Limb (tissue), 2 donors: Measurements from ENCODE around the gene RNU5D-1.

Source experiments
- DNase-seq, 2 donors: peaks; one replicate each; pipeline ENCODE4 v3.0.0-alpha.2; 2016; ENCODE audit errors: extremely low spot score in 2 of 2

Gene RNU5D-1

GRCh38 chr1:44733365-44733764, 2.4 kb upstream of the RNU5D-1 start:
- no peak for DNase-seq

GRCh38 chr1:44724955-44725698, 5.8 kb downstream of the RNU5D-1 start:
- DNase-seq: no peak

- DNase-seq: no peak
Measured at GRCh38 chr1:44724296-44724954, 6.5 kb downstream of the RNU5D-1 start.

GRCh38 chr1:44723496-44724295, 7.3 kb downstream of the RNU5D-1 start:
- no peak for DNase-seq

- no peak for DNase-seq
Measured at GRCh38 chr1:44723064-44723463, 7.9 kb downstream of the RNU5D-1 start.

GRCh38 chr1:44721485-44722361, 9.2 kb downstream of the RNU5D-1 start:
- peak in 1 of 2 donors; percentile 10 for DNase-seq

GRCh38 chr1:44720281-44720680, 10.7 kb downstream of the RNU5D-1 start:
- DNase-seq: no peak

GRCh38 chr1:44719318-44719717, 11.7 kb downstream of the RNU5D-1 start:
- no peak for DNase-seq

- no peak for DNase-seq
Measured at GRCh38 chr1:44718091-44718490, 12.9 kb downstream of the RNU5D-1 start.

GRCh38 chr1:44717653-44718052, 13.3 kb downstream of the RNU5D-1 start:
- no peak for DNase-seq

GRCh38 chr1:44717156-44717555, 13.8 kb downstream of the RNU5D-1 start:
- DNase-seq: no peak

- DNase-seq: peak; percentile 73 to 81
Measured at GRCh38 chr1:44714944-44715571, 15.9 kb downstream of the RNU5D-1 start.

GRCh38 chr1:44714532-44714931, 16.4 kb downstream of the RNU5D-1 start:
- no peak for DNase-seq

- no peak for DNase-seq
Measured at GRCh38 chr1:44713321-44713781, 17.6 kb downstream of the RNU5D-1 start.

- DNase-seq: peak in 1 of 2 donors; percentile 32
Measured at GRCh38 chr1:44707959-44708831, 22.8 kb downstream of the RNU5D-1 start.

- DNase-seq: no peak
Measured at GRCh38 chr1:44707112-44707881, 23.7 kb downstream of the RNU5D-1 start.

GRCh38 chr1:44705938-44706337, 25.0 kb downstream of the RNU5D-1 start:
- DNase-seq: no peak

GRCh38 chr1:44705470-44705869, 25.5 kb downstream of the RNU5D-1 start:
- DNase-seq: no peak

GRCh38 chr1:44701141-44701573, 29.8 kb downstream of the RNU5D-1 start:
- no peak for DNase-seq
